HepG2 (cell line): Measurements from ENCODE around the gene MRPL38. TPM values are rescaled to one million over a fixed set of nuclear protein-coding genes. Genes with fewer than 3 reads are reported as not detected.
A peak's percentile ranks its signal among the peaks of the same experiment; 100 is the strongest.

Experiments used
- CBX5 ChIP-seq: sonication (generic); formaldehyde crosslinking; IDR thresholded peaks from 2 replicates; pipeline ENCODE4 v1.4.0; 2020; ENCODE audit warnings: missing genetic modification reagents, borderline replicate concordance
- IRX3 ChIP-seq: sonication (generic); formaldehyde crosslinking; IDR thresholded peaks from 2 replicates; pipeline ENCODE4 v1.8.1; 2023; ENCODE audit warnings: mild to moderate bottlenecking, low read depth, missing genetic modification reagents, borderline replicate concordance
- NFATC3 ChIP-seq: sonication (generic); formaldehyde crosslinking; IDR thresholded peaks from 2 replicates; pipeline ENCODE4 v1.5.1; 2020; ENCODE audit warnings: mild to moderate bottlenecking, missing genetic modification reagents
- PITX1 ChIP-seq: sonication (generic); formaldehyde crosslinking; IDR thresholded peaks from 2 replicates; pipeline ENCODE4 v1.5.1; 2020; ENCODE audit warnings: mild to moderate bottlenecking, missing genetic modification reagents
- RBM22 ChIP-seq: fragments of 200-400 bp; formaldehyde crosslinking; optimal IDR thresholded peaks from 2 replicates; pipeline ENCODE3; 2017; ENCODE audit warnings: mild to moderate bottlenecking, low read length, moderate library complexity
- REL ChIP-seq: sonication (generic); formaldehyde crosslinking; conservative IDR thresholded peaks from 2 replicates; pipeline ENCODE4 v1.8.0; 2022; ENCODE audit warnings: mild to moderate bottlenecking, missing genetic modification reagents, moderate library complexity
- TBX2 ChIP-seq: sonication (generic); formaldehyde crosslinking; IDR thresholded peaks from 2 replicates; pipeline ENCODE4 v1.5.0; 2020; ENCODE audit warnings: missing genetic modification reagents, mild to moderate bottlenecking, borderline replicate concordance
- ZNF235 ChIP-seq: sonication (generic); formaldehyde crosslinking; IDR thresholded peaks from 2 replicates; pipeline ENCODE4 v1.8.1; 2023; ENCODE audit warnings: mild to moderate bottlenecking, missing genetic modification reagents, borderline replicate concordance
- ZNF335 ChIP-seq: sonication (generic); formaldehyde crosslinking; IDR thresholded peaks from 2 replicates; pipeline ENCODE4 v1.4.0; 2020; ENCODE audit warnings: missing genetic modification reagents
- ZNF773 ChIP-seq: sonication (generic); formaldehyde crosslinking; IDR thresholded peaks from 2 replicates; pipeline ENCODE4 v1.4.0; 2020; ENCODE audit warnings: missing genetic modification reagents, borderline replicate concordance
- polyA plus RNA-seq, 8 experiments: library from polyadenylated mRNA; depleted of rRNA in 3 of 8; stranded (reverse) in 7 of 8; unstranded in 1 of 8; fragments of >200 nt; fragmentation: Illumina TruSeq in 4 of 8; extraction: Trizol in 4 of 8; gene quantifications; 2 replicates each; pipeline versions ENCODE4 v1.2.1 to v1.2.3, GENCODE V29; 2011 to 2016; ENCODE audit warnings: low read depth in 4 of 8, missing spikeins in 1 of 8, mixed read lengths in 1 of 8; ENCODE audit not compliant: insufficient read depth in 1 of 8
- total RNA-seq, 5 experiments: library from RNA; depleted of rRNA; stranded (reverse); fragments of >200 nt; fragmentation: Illumina TruSeq; extraction: Trizol; gene quantifications; 2 replicates each; pipeline ENCODE4 v1.2.3, GENCODE V29; 2016; ENCODE audit warnings: low read depth in 1 of 5
- TF ChIP-seq, protein P1 (sequence below): sonication (generic); formaldehyde crosslinking; IDR thresholded peaks from 2 replicates; pipeline ENCODE4 v1.4.0; 2020; ENCODE audit warnings: missing genetic modification reagents
- TF ChIP-seq, protein P2 (sequence below): IDR thresholded peaks from 2 replicates; pipeline ENCODE4 v1.6.1; 2016; ENCODE audit warnings: low read depth, control low read depth
- TF ChIP-seq, protein P3 (sequence below): sonication (generic); formaldehyde crosslinking; conservative IDR thresholded peaks from 2 replicates; pipeline ENCODE4 v1.8.0; 2022; ENCODE audit warnings: low read depth, missing genetic modification reagents
- TF ChIP-seq, protein P4 (sequence below), 2 experiments: fragments of 450-650 bp in 1 of 2; sonication (generic) in 1 of 2; formaldehyde crosslinking in 1 of 2; IDR thresholded peaks; 2 replicates each; pipeline versions ENCODE4 v1.6.1 to v1.8.0; 2016 to 2022; ENCODE audit warnings: antibody characterized with exemption in 1 of 2, mild to moderate bottlenecking in 1 of 2, missing genetic modification reagents in 1 of 2

Gene MRPL38
- total and polyA plus RNA-seq, 2 of the 13 experiments (the other 11 are each of a cell fraction or from before 2014, with no cell fraction given), result 83.7 to 125 TPM

DNA sequence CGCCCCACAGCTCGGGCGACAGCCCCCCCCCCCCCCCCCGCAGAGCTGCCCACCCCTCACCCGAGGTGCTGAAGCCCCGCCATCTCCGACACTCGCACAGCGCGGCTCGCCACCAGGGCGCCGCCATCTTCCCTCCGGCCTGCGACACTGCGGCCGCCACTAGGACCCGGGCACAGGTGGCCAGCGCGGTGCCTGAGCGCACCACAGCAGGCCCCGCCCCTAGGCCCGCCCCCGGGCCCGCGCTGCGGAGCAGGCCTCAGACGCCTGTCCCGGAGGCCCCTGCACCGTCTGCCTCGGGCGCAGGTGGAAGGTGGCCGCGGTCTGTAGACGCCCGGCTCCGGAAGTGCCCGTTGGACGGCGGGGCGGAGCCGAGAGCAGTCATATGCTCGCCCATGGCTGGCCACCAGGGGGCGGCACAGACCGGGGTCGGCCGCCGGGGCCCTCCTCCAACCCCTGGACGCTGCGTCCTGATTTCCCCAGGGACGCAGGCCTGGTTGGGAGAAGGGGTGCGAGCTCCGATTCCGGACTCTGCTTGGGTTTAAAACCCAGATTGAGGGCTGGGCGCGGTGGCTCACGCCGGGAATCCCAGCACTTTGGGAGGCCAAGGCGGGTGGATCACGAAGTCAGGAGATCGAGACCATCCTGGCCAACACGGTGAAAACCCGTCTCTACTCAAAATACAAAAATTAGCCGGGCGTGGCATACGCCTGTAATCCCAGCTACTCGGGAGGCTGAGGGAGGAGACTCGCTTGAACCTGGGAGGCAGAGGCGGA is at the start of gene MRPL38 (continued):
- TF ChIP-seq NFATC3 (CRISPR knock-in tag) (peak; percentile 77; the same call in 1 of the 2 replicates), TBX2 (CRISPR knock-in tag) (peak; percentile 95), ZNF235 (peak; percentile 94; the same call in 1 of the 2 replicates), CBX5 (CRISPR knock-in tag) (peak; percentile 91; the same call in 1 of the 2 replicates), ZNF335 (CRISPR knock-in tag) (peak; percentile 99), RBM22 (no peak), ZNF773 (0 out of 2 replicates have a peak, but pooled peaks have one; percentile 20), PITX1 (CRISPR knock-in tag) (peak; percentile 79), IRX3 (peak; percentile 92; the same call in 1 of the 2 replicates), REL (CRISPR knock-in tag) (peak; percentile 81; the same call in 1 of the 2 replicates)
- TF ChIP-seq, protein P1, sequence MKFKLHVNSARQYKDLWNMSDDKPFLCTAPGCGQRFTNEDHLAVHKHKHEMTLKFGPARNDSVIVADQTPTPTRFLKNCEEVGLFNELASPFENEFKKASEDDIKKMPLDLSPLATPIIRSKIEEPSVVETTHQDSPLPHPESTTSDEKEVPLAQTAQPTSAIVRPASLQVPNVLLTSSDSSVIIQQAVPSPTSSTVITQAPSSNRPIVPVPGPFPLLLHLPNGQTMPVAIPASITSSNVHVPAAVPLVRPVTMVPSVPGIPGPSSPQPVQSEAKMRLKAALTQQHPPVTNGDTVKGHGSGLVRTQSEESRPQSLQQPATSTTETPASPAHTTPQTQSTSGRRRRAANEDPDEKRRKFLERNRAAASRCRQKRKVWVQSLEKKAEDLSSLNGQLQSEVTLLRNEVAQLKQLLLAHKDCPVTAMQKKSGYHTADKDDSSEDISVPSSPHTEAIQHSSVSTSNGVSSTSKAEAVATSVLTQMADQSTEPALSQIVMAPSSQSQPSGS (CRISPR knock-in tag), result peak; percentile 96
- TF ChIP-seq, protein P2, sequence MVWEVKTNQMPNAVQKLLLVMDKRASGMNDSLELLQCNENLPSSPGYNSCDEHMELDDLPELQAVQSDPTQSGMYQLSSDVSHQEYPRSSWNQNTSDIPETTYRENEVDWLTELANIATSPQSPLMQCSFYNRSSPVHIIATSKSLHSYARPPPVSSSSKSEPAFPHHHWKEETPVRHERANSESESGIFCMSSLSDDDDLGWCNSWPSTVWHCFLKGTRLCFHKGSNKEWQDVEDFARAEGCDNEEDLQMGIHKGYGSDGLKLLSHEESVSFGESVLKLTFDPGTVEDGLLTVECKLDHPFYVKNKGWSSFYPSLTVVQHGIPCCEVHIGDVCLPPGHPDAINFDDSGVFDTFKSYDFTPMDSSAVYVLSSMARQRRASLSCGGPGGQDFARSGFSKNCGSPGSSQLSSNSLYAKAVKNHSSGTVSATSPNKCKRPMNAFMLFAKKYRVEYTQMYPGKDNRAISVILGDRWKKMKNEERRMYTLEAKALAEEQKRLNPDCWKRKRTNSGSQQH, result peak; percentile 58; the same call in 1 of the 2 replicates
- TF ChIP-seq, protein P3, sequence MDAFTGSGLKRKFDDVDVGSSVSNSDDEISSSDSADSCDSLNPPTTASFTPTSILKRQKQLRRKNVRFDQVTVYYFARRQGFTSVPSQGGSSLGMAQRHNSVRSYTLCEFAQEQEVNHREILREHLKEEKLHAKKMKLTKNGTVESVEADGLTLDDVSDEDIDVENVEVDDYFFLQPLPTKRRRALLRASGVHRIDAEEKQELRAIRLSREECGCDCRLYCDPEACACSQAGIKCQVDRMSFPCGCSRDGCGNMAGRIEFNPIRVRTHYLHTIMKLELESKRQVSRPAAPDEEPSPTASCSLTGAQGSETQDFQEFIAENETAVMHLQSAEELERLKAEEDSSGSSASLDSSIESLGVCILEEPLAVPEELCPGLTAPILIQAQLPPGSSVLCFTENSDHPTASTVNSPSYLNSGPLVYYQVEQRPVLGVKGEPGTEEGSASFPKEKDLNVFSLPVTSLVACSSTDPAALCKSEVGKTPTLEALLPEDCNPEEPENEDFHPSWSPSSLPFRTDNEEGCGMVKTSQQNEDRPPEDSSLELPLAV (CRISPR knock-in tag), result no peak
- TF ChIP-seq, protein P4, sequence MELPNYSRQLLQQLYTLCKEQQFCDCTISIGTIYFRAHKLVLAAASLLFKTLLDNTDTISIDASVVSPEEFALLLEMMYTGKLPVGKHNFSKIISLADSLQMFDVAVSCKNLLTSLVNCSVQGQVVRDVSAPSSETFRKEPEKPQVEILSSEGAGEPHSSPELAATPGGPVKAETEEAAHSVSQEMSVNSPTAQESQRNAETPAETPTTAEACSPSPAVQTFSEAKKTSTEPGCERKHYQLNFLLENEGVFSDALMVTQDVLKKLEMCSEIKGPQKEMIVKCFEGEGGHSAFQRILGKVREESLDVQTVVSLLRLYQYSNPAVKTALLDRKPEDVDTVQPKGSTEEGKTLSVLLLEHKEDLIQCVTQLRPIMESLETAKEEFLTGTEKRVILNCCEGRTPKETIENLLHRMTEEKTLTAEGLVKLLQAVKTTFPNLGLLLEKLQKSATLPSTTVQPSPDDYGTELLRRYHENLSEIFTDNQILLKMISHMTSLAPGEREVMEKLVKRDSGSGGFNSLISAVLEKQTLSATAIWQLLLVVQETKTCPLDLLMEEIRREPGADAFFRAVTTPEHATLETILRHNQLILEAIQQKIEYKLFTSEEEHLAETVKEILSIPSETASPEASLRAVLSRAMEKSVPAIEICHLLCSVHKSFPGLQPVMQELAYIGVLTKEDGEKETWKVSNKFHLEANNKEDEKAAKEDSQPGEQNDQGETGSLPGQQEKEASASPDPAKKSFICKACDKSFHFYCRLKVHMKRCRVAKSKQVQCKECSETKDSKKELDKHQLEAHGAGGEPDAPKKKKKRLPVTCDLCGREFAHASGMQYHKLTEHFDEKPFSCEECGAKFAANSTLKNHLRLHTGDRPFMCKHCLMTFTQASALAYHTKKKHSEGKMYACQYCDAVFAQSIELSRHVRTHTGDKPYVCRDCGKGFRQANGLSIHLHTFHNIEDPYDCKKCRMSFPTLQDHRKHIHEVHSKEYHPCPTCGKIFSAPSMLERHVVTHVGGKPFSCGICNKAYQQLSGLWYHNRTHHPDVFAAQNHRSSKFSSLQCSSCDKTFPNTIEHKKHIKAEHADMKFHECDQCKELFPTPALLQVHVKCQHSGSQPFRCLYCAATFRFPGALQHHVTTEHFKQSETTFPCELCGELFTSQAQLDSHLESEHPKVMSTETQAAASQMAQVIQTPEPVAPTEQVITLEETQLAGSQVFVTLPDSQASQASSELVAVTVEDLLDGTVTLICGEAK (IDR thresholded peaks at IDR 0.05), result no peak
- TF ChIP-seq, protein P4 (CRISPR knock-in tag; IDR thresholded peaks at IDR 0.05), result peak; percentile 75; the same call in 1 of the 2 replicates
